Caco-2 (cell line): ENCODE results near the gene BANP. TPM values are rescaled to one million over a fixed set of nuclear protein-coding genes. Genes with fewer than 3 reads are reported as not detected.
"Not testable (repeated sequence)": the region's sequence is repeated elsewhere in the genome, so short reads cannot be mapped to it uniquely, and the experiment has no call there.

ENCODE experiments used
- BruUV-seq: library from RNA; stranded (reverse); fragments of 400-500 nt; replicated peaks from 2 replicates; lab custom pipeline; 2021; lab: Mats Ljungman, UMichigan
- CTCF ChIA-PET: fragments of 300-600 bp; sonication (Branson Sonifier 250); formaldehyde crosslinking; loops from one replicate; lab custom pipeline; 2022; ENCODE audit warnings: antibody characterized with exemption; lab: Charles Lee
- POLR2A ChIA-PET: fragments of 300-600 bp; sonication (Branson Sonifier 250); formaldehyde crosslinking; loops from one replicate; lab custom pipeline; 2022; ENCODE audit warnings: antibody characterized with exemption; lab: Charles Lee
- DNase-seq, 2 experiments: peaks; one replicate each; pipeline versions ENCODE4 v3.0.0 to v3.0.0-alpha.2; 2020 to 2022
- H3K27me3 ChIP-seq: replicated peaks from 2 replicates; pipeline ENCODE4 v1.6.0; 2011; ENCODE audit warnings: low read length; ENCODE audit not compliant: control insufficient read depth, insufficient read depth
- H3K36me3 ChIP-seq: 2 replicates; pipeline ENCODE4 v1.5.1; 2011; ENCODE audit warnings: low read length; ENCODE audit not compliant: control insufficient read depth, insufficient read depth
- H3K4me1 ChIP-seq: fragments of 250-450 bp; sonication (Bioruptor Pico); 2 replicates; pipeline ENCODE4 v1.5.1; 2020; ENCODE audit warnings: mild to moderate bottlenecking
- H3K4me3 ChIP-seq: 2 replicates; pipeline ENCODE4 v1.5.1; 2011; ENCODE audit warnings: low read depth, mild to moderate bottlenecking, control low read depth, low read length
- H3K9me3 ChIP-seq: fragments of 250-450 bp; sonication (Bioruptor Pico); 2 replicates; pipeline ENCODE4 v1.5.1; 2020; ENCODE audit warnings: mild to moderate bottlenecking, moderate library complexity
- H3K27ac Mint-ChIP-seq: one replicate; pipeline ENCODE4 v1.8.0; 2022; ENCODE audit warnings: mixed read lengths; ENCODE audit not compliant: unreplicated experiment
- H3K27me3 Mint-ChIP-seq: one replicate; pipeline ENCODE4 v1.8.0; 2022; ENCODE audit warnings: mixed read lengths; ENCODE audit not compliant: insufficient read depth, unreplicated experiment
- H3K36me3 Mint-ChIP-seq: one replicate; pipeline ENCODE4 v1.8.0; 2022; ENCODE audit warnings: mild to moderate bottlenecking, mixed read lengths; ENCODE audit not compliant: insufficient read depth, unreplicated experiment
- H3K4me1 Mint-ChIP-seq: one replicate; pipeline ENCODE4 v1.8.0; 2022; ENCODE audit warnings: low read depth, mixed read lengths; ENCODE audit not compliant: unreplicated experiment
- H3K4me3 Mint-ChIP-seq: one replicate; pipeline ENCODE4 v1.8.0; 2022; ENCODE audit warnings: mild to moderate bottlenecking, moderate library complexity, mixed read lengths; ENCODE audit not compliant: unreplicated experiment
- H3K9me3 Mint-ChIP-seq: one replicate; pipeline ENCODE4 v1.8.0; 2022; ENCODE audit warnings: mixed read lengths; ENCODE audit not compliant: unreplicated experiment
- intact Hi-C: fragments of 100-400 bp; cut with micrococcal nuclease; formaldehyde crosslinking; loops from one replicate; pipeline ENCODE4 v1.10.0; 2022; ENCODE audit not compliant: unreplicated experiment
- total RNA-seq: library from RNA; stranded (reverse); gene quantifications from 2 replicates; pipeline ENCODE4 v1.2.3, GENCODE V29; 2022
- TF ChIP-seq, protein P1 (sequence below), 2 experiments: fragments of 200-600 bp in 1 of 2; IDR thresholded peaks; 1 replicate in 1 of 2; 2 replicates in 1 of 2; pipeline versions ENCODE4 v1.5.1 to v1.8.0; 2011 to 2022; ENCODE audit warnings: antibody characterized with exemption in 1 of 2, control low read depth in 1 of 2, inconsistent platforms in 1 of 2, low read depth in 1 of 2, low read length in 1 of 2, mild to moderate bottlenecking in 1 of 2, moderate library complexity in 1 of 2; ENCODE audit not compliant: insufficient read depth in 1 of 2, severe bottlenecking in 1 of 2, unreplicated experiment in 1 of 2

Gene BANP
- total RNA-seq, 1 experiment from 2014 or later, result 44.4 TPM

DNA sequence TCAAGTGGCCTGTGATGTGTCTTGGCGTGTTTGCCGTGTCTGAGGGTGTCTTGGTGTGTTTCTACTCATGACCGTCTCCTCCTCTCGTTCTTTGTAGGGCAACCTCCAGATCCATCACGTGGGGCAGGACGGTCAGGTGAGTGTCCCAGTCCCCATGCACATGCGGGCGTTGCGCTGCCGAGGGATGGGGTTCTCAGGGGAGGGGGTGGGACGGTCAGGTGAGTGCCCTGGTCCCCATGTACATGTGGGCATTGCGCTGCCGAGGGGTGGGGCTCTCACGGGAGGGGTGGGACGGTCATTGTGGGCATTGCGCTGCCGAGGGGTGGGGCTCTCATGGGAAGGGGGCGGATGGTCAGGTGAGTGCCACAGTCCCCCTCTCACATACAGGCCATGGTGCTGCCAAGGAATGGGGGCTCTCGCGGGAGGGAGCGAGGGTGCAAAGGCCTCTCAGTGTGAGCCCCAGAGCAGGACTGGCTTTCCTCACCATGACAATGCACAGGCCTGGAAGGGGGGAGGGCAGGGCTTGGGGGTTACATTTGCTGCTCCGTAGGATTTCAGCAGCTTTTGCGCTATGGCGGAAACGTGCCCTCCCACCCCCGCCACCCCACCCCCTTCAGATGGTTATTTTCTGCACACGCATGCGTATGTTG is 86.8 kb downstream of the BANP start:
- H3K36me3 ChIP-seq, H3K4me1 Mint-ChIP-seq, H3K27me3 Mint-ChIP-seq, DNase-seq, BruUV-seq, H3K9me3 ChIP-seq, POLR2A ChIA-PET, CTCF ChIA-PET, H3K27me3 ChIP-seq, H3K27ac Mint-ChIP-seq, H3K4me3 Mint-ChIP-seq, H3K9me3 Mint-ChIP-seq, intact Hi-C loops, H3K4me3 ChIP-seq, H3K4me1 ChIP-seq: not testable (repeated sequence)
- peaks cover 17% of the 10 kb centered on the region for H3K36me3 Mint-ChIP-seq

DNA sequence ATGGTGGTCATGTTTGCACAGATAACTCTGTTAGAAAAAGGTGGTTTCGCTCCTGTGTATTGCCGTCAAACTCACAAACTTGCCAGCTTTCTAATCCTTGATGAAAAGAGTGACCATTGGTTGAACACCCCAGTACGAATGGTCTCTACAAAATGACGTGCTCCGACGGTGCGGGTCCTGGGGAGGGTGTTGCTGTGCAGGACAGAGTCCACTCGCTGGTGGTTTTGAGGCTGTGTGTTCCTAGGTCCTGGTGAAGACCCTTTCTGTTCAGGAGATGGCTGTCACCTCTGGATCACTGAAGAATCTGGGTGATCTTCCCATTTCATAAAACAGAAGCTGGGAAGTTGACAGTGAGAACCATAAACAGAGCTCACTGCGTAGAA is 87.3 kb downstream of the BANP start:
- H3K4me3 ChIP-seq, POLR2A ChIA-PET, H3K27me3 ChIP-seq, H3K4me3 Mint-ChIP-seq, DNase-seq, H3K4me1 Mint-ChIP-seq, H3K9me3 ChIP-seq, BruUV-seq, H3K27ac Mint-ChIP-seq, H3K9me3 Mint-ChIP-seq, intact Hi-C loops, H3K36me3 ChIP-seq, H3K27me3 Mint-ChIP-seq, CTCF ChIA-PET, H3K4me1 ChIP-seq: not testable (repeated sequence)
- H3K36me3 Mint-ChIP-seq, result peaks cover 17% of the 10 kb centered on the region

- Mint-ChIP-seq H3K27me3 (no peaks in the 10 kb centered on the region), H3K4me1 (no peaks in the 10 kb centered on the region), H3K27ac (no peak overlapping the region), H3K9me3 (no peaks in the 10 kb centered on the region), H3K36me3 (peaks cover 17% of the 10 kb centered on the region), H3K4me3 (no peak overlapping the region)
- Histone ChIP-seq H3K4me3 (no peak overlapping the region), H3K36me3 (no peaks in the 10 kb centered on the region), H3K9me3 (no peaks in the 10 kb centered on the region), H3K4me1 (no peaks in the 10 kb centered on the region), H3K27me3 (no peaks in the 10 kb centered on the region)
- POLR2A ChIA-PET, result no interaction called here
- DNase-seq, result no peak
- BruUV-seq, result no TSS peak
- CTCF ChIA-PET, result no interaction called here
- intact Hi-C loops, result no loop called here
- TF ChIP-seq, protein P1, sequence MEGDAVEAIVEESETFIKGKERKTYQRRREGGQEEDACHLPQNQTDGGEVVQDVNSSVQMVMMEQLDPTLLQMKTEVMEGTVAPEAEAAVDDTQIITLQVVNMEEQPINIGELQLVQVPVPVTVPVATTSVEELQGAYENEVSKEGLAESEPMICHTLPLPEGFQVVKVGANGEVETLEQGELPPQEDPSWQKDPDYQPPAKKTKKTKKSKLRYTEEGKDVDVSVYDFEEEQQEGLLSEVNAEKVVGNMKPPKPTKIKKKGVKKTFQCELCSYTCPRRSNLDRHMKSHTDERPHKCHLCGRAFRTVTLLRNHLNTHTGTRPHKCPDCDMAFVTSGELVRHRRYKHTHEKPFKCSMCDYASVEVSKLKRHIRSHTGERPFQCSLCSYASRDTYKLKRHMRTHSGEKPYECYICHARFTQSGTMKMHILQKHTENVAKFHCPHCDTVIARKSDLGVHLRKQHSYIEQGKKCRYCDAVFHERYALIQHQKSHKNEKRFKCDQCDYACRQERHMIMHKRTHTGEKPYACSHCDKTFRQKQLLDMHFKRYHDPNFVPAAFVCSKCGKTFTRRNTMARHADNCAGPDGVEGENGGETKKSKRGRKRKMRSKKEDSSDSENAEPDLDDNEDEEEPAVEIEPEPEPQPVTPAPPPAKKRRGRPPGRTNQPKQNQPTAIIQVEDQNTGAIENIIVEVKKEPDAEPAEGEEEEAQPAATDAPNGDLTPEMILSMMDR (IDR thresholded peaks at IDR 0.05; ENCODE audit: insufficient read depth in 1 of 2, low read depth in 1 of 2, low read length in 1 of 2, severe bottlenecking in 1 of 2, unreplicated experiment in 1 of 2), result no peak
Observed at GRCh38 chr16:88039591-88039990, 88.4 kb downstream of the BANP start.

- H3K4me1 ChIP-seq, H3K9me3 Mint-ChIP-seq, H3K4me3 ChIP-seq, H3K27ac Mint-ChIP-seq, H3K27me3 ChIP-seq, H3K4me3 Mint-ChIP-seq, H3K9me3 ChIP-seq, POLR2A ChIA-PET, BruUV-seq, H3K4me1 Mint-ChIP-seq, CTCF ChIA-PET, H3K36me3 ChIP-seq, DNase-seq, H3K27me3 Mint-ChIP-seq, intact Hi-C loops: not testable (repeated sequence)
- H3K36me3 Mint-ChIP-seq, result peaks cover 17% of the 10 kb centered on the region
Observed at GRCh38 chr16:88040196-88040876, 89.1 kb downstream of the BANP start.

GRCh38 chr16:88040877-88041244 is 89.6 kb downstream of the BANP start:
- DNase-seq, POLR2A ChIA-PET, H3K4me3 ChIP-seq, H3K4me1 Mint-ChIP-seq, H3K9me3 Mint-ChIP-seq, H3K9me3 ChIP-seq, H3K27me3 ChIP-seq, CTCF ChIA-PET, H3K27ac Mint-ChIP-seq, intact Hi-C loops, H3K4me3 Mint-ChIP-seq, H3K4me1 ChIP-seq, BruUV-seq, H3K36me3 ChIP-seq, H3K27me3 Mint-ChIP-seq: not testable (repeated sequence)
- peaks cover 17% of the 10 kb centered on the region for H3K36me3 Mint-ChIP-seq

DNA sequence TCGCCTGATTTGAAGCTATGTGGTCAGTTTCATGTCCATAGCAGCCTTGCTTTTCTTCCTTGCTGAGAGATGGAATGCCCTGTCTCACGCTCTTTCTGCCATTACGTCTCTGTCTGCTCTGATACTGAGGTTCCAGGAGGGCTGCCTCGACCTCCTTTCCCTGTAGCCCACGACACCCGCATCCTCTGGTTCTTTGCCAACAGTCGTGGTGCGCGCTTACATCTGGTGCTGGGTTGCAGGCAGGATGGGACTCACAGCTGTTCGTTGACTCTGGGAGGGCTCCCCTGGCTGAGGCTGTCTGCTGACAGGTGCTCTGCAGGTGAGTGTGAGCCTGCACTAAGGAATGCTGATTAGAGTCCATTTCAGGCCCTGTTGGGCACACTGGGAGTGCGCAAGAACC is 90.3 kb downstream of the BANP start:
- POLR2A ChIA-PET, H3K4me3 Mint-ChIP-seq, CTCF ChIA-PET, H3K27me3 ChIP-seq, H3K4me3 ChIP-seq, BruUV-seq, H3K4me1 Mint-ChIP-seq, H3K9me3 ChIP-seq, H3K9me3 Mint-ChIP-seq, H3K27me3 Mint-ChIP-seq, intact Hi-C loops, H3K4me1 ChIP-seq, DNase-seq, H3K36me3 ChIP-seq: not testable (repeated sequence)
- Mint-ChIP-seq H3K27ac (peak overlapping the region; percentile 3), H3K36me3 (peaks cover 10% of the 10 kb centered on the region)
